SIG-M5 (cell line): Measurements from ENCODE around the gene ERO1B.
"Not testable (repeated sequence)": the region's sequence is repeated elsewhere in the genome, so short reads cannot be mapped to it uniquely, and the experiment has no call there.

ENCODE experiments used
- DNase-seq: peaks from one replicate; lab custom pipeline; 2025; lab: John Stamatoyannopoulos, UW

Gene ERO1B

GRCh38 chr1:236281654-236282424 is at the start of gene ERO1B:
ERO1B (minus strand) TSS chr1:236281958; CDS start chr1:236281783, 175 bp downstream.
- DNase-seq = peak; percentile 55

GRCh38 chr1:236331412-236331811 is 49.7 kb upstream of the ERO1B start:
- not testable (repeated sequence) for DNase-seq

- no peak for DNase-seq
Observed at GRCh38 chr1:236326432-236326831, 44.7 kb upstream of the ERO1B start.

- no peak for DNase-seq
Observed at GRCh38 chr1:236325567-236325966, 43.8 kb upstream of the ERO1B start.

- DNase-seq = no peak
Observed at GRCh38 chr1:236323819-236324411, 42.2 kb upstream of the ERO1B start.

- no peak for DNase-seq
Observed at GRCh38 chr1:236322566-236323409, 41.0 kb upstream of the ERO1B start.

- no peak for DNase-seq
Observed at GRCh38 chr1:236321101-236321500, 39.3 kb upstream of the ERO1B start.

- no peak for DNase-seq
Observed at GRCh38 chr1:236320671-236321070, 38.9 kb upstream of the ERO1B start.

- DNase-seq = no peak
Observed at GRCh38 chr1:236320214-236320613, 38.5 kb upstream of the ERO1B start.

- no peak for DNase-seq
Observed at GRCh38 chr1:236316437-236316836, 34.7 kb upstream of the ERO1B start.

- DNase-seq = no peak
Observed at GRCh38 chr1:236315518-236315917, 33.8 kb upstream of the ERO1B start.

- DNase-seq = no peak
Observed at GRCh38 chr1:236315092-236315491, 33.3 kb upstream of the ERO1B start.

GRCh38 chr1:236314050-236314449 is 32.3 kb upstream of the ERO1B start:
- not testable (repeated sequence) for DNase-seq

GRCh38 chr1:236313427-236313826 is 31.7 kb upstream of the ERO1B start:
- DNase-seq = no peak

GRCh38 chr1:236311040-236311439 is 29.3 kb upstream of the ERO1B start:
- no peak for DNase-seq

- DNase-seq = no peak
Observed at GRCh38 chr1:236308827-236309226, 27.1 kb upstream of the ERO1B start.

- no peak for DNase-seq
Observed at GRCh38 chr1:236307435-236307834, 25.7 kb upstream of the ERO1B start.

GRCh38 chr1:236304682-236305081 is 22.9 kb upstream of the ERO1B start:
- no peak for DNase-seq

- DNase-seq = no peak
Observed at GRCh38 chr1:236303675-236304074, 21.9 kb upstream of the ERO1B start.

- DNase-seq = no peak
Observed at GRCh38 chr1:236302941-236303340, 21.2 kb upstream of the ERO1B start.

GRCh38 chr1:236301958-236302335 is 20.2 kb upstream of the ERO1B start:
- no peak for DNase-seq

GRCh38 chr1:236301080-236301957 is 19.6 kb upstream of the ERO1B start:
- DNase-seq = no peak
